ENCODE results near the gene B4GAT1. TPM values are rescaled to one million over a fixed set of nuclear protein-coding genes. Genes with fewer than 3 reads are reported as not detected.

B4GAT1 gene
- total and polyA plus RNA-seq, 9 of the 15 experiments (the other 6 are each of a cell fraction or from before 2014, with no cell fraction given): 0.86 to 9.5 (median 3.8) TPM

DNA sequence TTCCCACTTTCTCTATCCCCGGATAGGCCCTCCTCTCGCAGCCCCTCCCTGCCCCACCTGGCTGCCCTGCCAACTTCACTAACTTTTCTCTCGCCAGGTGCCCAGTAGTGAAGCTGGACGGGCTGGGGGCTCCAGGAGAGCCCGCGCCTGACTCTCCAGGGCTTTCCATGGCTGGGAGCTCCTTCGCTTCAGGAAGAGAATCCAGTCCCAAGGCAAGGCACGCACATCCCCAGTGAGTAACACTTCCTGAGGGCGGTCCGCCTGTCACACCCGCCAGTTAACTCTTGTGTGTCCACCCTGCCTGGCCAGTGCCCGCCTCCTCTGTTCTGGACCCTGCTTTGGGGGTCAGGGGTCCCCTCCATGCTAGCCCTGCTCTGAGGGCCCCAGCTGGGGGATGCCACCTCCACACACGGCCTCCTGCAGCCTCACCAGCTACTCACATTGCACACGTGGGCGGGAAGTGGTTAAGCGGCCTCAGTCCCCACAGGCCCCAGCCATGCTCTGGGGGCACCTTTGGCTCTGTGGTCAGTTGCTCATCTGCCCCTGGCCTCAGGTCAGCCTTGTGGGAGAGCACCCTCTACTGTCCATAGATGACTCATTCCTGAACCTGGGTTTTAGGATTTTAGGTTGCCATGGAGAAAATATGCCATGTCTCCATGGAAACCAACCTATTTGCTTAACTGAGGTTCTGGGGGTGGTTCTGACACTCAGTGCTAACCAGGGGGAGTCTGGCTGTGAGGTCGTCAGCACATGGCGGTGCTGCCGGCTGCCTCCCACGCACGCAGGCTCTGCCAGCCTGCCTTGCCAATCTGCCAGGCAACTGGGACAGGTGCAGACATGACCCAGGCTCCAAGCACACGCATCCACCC is 11.0 kb downstream of the B4GAT1 start, which contains the start of gene RIN1 (continued):
- TF ChIP-seq MYBL2 (IDR thresholded peaks at IDR 0.05; ENCODE audit: low read depth): no peak
- no peak for TF ChIP-seq MYBL2 (CRISPR knock-in tag; IDR thresholded peaks at IDR 0.05; ENCODE audit: borderline replicate concordance)
- no peak for TF ChIP-seq TFE3 (CRISPR knock-in tag; IDR thresholded peaks at IDR 0.05)
- TF ChIP-seq AFF4 (CRISPR knock-in tag; IDR thresholded peaks at IDR 0.05): no peak
- TF ChIP-seq SAFB (IDR thresholded peaks at IDR 0.05; ENCODE audit: borderline replicate concordance, low read depth, low read length): no peak
- no peak for TF ChIP-seq CREB3L1 (IDR thresholded peaks at IDR 0.05; ENCODE audit: borderline replicate concordance, low read depth)
- TF ChIP-seq ZNF318 (IDR thresholded peaks at IDR 0.05; ENCODE audit: borderline replicate concordance in 1 of 2, low read depth in 1 of 2): no peak
- TF ChIP-seq NR2C2 (CRISPR knock-in tag; IDR thresholded peaks at IDR 0.05): no peak; the same call in 1 of the 2 replicates
- TF ChIP-seq NR2C2 (tag; IDR thresholded peaks at IDR 0.05): peak; percentile 31; the same call in 1 of the 2 replicates
- no peak for TF ChIP-seq ZNF561 (CRISPR knock-in tag; conservative IDR thresholded peaks at IDR 0.05)
